H1 (cell line): ENCODE measurements around the gene FADS2. TPM values are rescaled to one million over a fixed set of nuclear protein-coding genes. Genes with fewer than 3 reads are reported as not detected.

Source experiments
- ASH2L ChIP-seq: fragments of 200-600, 300-600 bp; sonication (generic); IDR thresholded peaks from one replicate; pipeline ENCODE4 v1.7.1; 2017; ENCODE audit warnings: low read length
- CHD7 ChIP-seq: fragments of 300-600 bp; sonication (generic); IDR thresholded peaks from 2 replicates; pipeline ENCODE4 v1.7.1; 2012; ENCODE audit warnings: low read length, moderate library complexity, mild to moderate bottlenecking, inconsistent platforms; ENCODE audit not compliant: insufficient replicate concordance
- EP300 ChIP-seq, 2 experiments: IDR thresholded peaks; 1 replicate in 1 of 2; 2 replicates in 1 of 2; pipeline ENCODE4 v1.6.1; 2011 to 2012; ENCODE audit warnings: low read depth in 2 of 2, low read length in 2 of 2, mild to moderate bottlenecking in 2 of 2, borderline replicate concordance in 1 of 2, inconsistent platforms in 1 of 2, moderate library complexity in 1 of 2
- POU5F1 ChIP-seq: IDR thresholded peaks from 2 replicates; pipeline ENCODE4 v1.6.1; 2011; ENCODE audit warnings: low read depth, mild to moderate bottlenecking, low read length, moderate library complexity
- RXRA ChIP-seq: IDR thresholded peaks from 2 replicates; pipeline ENCODE4 v1.6.1; 2011; ENCODE audit warnings: low read depth, mild to moderate bottlenecking, low read length, moderate library complexity; ENCODE audit not compliant: insufficient read depth
- SP2 ChIP-seq: IDR thresholded peaks from 2 replicates; pipeline ENCODE4 v1.6.1; 2012; ENCODE audit warnings: mild to moderate bottlenecking, low read length, inconsistent platforms
- SP4 ChIP-seq: IDR thresholded peaks from 2 replicates; pipeline ENCODE4 v1.6.1; 2012; ENCODE audit warnings: low read length, inconsistent platforms
- SUZ12 ChIP-seq: fragments of 200-600 bp; sonication (generic); IDR thresholded peaks from 2 replicates; pipeline ENCODE4 v1.6.1; 2012; ENCODE audit warnings: mild to moderate bottlenecking, inconsistent platforms, low read length, moderate library complexity, mixed read lengths
- TAF1 ChIP-seq: IDR thresholded peaks from 2 replicates; pipeline ENCODE4 v1.6.1; 2011; ENCODE audit warnings: mild to moderate bottlenecking, low read depth, low read length
- polyA plus RNA-seq, 7 experiments: library from polyadenylated mRNA; depleted of rRNA in 3 of 7; stranded (reverse) in 5 of 7; unstranded in 2 of 7; fragments of >200 nt in 5 of 7; fragments of 200-250 nt in 2 of 7; gene quantifications; 1 replicate in 5 of 7; 2 replicates in 1 of 7; 4 replicates in 1 of 7; pipeline versions ENCODE4 v1.2.1 to v1.2.3, GENCODE V29; 2011 to 2013; ENCODE audit warnings: missing spikeins in 2 of 7, mixed read lengths in 2 of 7
- total RNA-seq: library from RNA; stranded (reverse); fragmentation: NEBNext Ultra II Directional; extraction: Animal tissue kit (Norgen Biotek cat#: 25700); gene quantifications from 2 replicates; pipeline ENCODE4 v1.2.1, GENCODE V29; 2021

Gene FADS2
- total and polyA plus RNA-seq, 2 of the 8 experiments (the other 6 are each of a cell fraction or from before 2014, with no cell fraction given) = 499 to 701 TPM

- no peak for TF ChIP-seq CHD7
- TF ChIP-seq EP300 (IDR thresholded peaks at IDR 0.05; ENCODE audit: borderline replicate concordance in 1 of 2, low read depth in 2 of 2, low read length in 2 of 2) = no peak
- TF ChIP-seq SP2 = no peak
- no peak for TF ChIP-seq TAF1
- no peak for TF ChIP-seq ASH2L
- no peak for TF ChIP-seq POU5F1
- no peak for TF ChIP-seq SUZ12
- TF ChIP-seq RXRA = no peak
- no peak for TF ChIP-seq SP4
These were observed 69.5 kb downstream of the FADS2 start (continued) for GRCh38 chr11:61897387-61898246.
